GM10847 (cell line): Measurements from ENCODE around the gene HEATR5A.

Source experiments
- POLR2A ChIP-seq: IDR thresholded peaks from 2 replicates; pipeline ENCODE4 v1.6.1; 2011; ENCODE audit not compliant: insufficient read length; ENCODE audit errors: extremely low read depth

Gene HEATR5A

DNA sequence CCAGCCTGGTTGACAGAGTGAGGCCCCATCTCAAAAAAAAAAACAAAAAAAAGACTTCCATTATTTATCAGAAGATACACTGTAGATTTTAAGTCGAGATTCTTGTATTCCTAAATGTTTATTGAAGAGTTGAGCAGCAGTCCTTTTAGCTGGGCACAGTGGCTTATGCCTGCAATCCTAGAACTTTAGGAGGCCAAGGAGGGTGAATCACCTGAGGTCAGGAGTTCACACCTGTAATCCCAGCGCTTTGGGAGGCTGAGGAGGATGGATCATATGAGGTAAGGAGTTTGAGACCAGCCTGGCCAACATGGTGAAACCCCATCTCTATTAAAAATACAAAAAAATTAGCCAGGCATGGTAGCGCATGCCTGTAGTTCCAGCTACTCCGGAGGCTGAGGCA is 57.6 kb downstream of the HEATR5A start:
- no peak for TF ChIP-seq POLR2A

DNA sequence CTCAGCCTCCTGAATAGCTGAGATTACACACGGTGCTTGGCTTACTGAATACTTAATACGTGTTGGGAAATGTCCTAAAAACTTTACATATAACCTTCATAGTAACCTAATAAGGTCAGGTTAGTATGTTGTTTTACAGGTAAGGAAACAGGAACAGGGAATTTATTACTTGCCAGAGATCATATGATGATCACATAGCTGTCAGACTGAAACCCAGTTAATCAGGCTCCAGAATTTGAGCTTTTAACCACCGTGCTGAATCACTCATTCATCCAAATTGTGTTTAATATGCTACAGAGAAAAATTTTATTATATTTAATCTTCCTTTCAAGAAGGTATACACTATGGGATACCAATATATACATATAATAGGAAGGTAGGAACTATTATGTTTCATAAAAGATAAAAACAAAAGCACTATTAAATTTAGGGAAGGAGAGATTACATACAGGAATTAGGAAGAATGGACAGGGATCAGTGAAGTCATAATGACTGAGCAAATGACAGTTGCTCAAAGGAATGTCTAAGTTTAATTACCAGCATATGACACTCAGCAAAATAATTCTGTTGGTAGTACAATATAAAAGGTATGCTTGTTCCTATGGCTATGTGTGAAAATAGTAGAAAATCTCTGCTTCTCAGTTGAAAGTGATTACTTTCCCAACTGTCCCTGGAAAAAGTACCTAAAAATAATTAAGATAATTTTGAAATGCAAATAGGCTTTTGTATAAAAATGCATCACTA is 59.3 kb downstream of the HEATR5A start:
- no peak for TF ChIP-seq POLR2A

DNA sequence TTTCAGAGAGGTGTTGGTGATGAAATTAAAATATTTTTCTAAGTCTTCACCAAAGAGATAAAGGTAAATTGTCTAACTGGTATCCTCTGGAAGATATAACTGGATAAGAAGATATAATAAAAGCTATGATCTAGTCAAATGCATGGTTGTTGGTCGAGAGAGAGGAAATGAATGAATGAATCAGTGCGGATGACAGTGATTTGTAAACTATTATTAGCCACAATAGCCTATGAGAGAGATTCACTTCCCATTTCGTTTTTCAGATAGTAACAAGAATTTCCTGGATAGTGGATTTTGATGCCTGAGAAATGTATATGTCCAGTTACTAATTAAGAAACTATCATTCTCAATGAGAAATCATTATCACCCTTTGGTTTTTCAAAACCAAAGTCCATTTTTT is 63.1 kb downstream of the HEATR5A start:
- TF ChIP-seq POLR2A, result no peak

DNA sequence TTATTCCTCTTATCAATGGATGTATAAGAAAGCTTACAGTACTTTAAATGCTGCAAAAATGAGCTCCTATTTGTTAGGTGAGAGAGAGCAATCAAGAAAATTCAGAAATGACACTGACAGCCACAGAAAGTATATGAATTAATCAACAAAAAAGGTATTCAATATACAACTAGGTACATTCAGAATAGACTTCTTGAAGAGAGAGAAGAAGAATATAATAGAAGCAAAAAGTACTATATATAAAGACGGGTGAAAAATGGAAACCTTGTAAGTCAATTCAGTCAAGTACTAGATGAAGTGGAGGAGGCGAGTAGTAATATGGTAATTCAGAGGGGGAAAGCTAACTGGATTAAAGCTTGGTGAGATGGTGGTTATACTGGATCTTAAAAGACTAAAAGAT is 74.3 kb downstream of the HEATR5A start:
- TF ChIP-seq POLR2A, result no peak

DNA sequence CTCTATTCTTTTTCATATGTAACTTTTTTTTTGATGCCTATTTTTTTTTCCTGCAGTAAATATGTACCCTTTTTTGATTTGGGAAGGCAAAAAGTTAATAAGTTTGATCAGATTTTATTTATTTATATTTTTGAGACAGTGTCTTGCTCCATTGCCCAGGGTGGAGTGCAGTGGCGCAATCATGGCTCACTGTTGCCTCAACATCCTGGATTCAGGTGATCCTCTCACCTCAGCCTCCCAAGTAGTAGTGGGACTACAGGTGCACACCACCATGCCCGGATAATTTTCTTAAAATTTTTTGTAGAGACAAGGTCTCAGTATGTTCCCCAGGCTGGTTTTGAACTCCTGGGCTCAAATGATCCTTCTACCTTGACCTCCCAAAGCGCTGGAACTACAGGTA is 79.1 kb downstream of the HEATR5A start:
- no peak for TF ChIP-seq POLR2A

DNA sequence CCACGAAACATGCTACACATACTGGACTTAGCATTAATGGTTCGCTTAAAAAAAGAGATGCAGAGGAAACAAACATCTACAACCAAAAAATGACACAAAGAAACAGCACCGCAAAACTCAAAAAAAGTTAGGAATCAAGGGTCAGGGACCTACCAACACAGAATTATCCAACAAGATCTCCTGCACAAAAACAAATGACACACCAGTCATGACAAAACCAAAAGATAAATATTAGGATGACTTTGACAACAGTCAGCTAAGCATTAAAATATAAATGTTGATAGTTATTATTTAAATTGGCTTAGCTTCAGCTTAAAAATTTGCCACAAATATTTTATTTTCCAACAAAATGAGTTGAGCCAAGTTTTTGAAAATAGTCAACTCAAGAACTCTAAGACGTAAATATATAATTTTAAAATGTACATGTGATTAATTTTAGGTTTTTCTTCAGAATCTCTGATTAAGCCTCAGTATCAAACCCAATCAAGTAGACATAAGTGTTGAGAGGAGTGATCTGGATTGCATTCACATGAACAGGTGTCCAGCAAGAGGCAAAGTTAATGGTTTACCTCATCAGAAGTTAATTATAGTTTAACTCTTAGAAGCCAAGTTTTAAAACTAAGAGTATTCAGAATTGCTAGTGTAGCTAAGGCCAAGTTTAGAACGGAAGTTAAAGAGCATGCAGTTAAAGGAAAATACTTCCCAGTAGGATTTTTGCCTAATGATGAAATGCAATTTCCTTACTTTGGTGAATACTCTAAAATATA is 79.9 kb downstream of the HEATR5A start:
- TF ChIP-seq POLR2A, result no peak

DNA sequence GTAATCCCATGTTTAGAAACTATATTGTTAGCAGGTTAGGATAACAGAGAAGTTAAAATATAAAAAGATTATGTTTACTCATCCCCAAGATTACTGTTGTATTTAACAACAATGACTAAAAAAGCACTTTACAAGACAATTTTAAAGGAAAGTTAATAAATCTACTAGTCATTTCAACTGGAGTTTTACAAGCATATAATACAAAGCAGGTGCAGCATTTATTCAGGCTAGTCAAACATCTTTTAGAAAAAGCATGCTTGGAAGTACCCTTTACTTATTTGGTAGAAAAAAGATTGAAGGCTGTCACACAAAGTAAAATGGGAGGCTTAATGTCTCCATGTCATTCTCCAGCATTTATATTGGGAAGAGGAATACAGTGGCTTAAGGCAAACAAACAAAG is 80.6 kb downstream of the HEATR5A start:
- TF ChIP-seq POLR2A, result no peak

DNA sequence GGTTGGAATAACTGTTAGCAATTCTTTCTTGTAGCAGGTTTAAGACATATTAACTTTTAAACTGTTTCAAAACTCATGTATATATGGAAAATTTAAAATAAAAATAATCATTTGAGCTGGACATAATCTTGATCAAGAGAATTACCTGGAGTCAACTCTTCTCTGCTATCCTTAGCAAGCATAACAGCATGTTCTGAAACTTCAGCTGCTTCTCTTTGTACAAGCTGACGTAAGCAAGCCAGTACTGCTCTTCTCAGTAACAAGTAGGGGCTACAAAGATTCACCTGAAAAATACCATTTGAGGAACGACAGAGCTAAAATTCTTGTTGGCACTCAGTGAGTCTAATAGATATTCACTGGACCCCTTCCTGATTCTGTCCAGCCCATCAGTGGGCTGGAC is 83.0 kb downstream of the HEATR5A start:
- TF ChIP-seq POLR2A, result no peak

DNA sequence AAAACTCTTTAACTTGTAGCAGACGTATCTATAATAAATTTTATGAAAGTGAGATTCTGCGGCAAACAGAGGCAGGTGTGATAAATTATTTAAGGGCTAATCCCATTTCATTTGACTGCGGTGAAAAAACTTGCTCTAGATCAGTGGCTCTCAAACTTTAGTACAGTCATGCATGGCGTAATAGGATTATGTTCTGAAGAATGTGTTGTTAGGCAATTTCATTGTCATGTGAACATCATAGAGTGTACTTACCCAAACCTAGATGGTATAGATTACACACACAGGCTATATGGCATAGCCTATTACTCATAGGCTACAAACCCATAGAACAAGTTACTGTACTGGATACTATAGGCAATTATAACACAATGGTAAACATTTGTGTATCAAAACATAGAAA is 83.7 kb downstream of the HEATR5A start:
- TF ChIP-seq POLR2A, result no peak

DNA sequence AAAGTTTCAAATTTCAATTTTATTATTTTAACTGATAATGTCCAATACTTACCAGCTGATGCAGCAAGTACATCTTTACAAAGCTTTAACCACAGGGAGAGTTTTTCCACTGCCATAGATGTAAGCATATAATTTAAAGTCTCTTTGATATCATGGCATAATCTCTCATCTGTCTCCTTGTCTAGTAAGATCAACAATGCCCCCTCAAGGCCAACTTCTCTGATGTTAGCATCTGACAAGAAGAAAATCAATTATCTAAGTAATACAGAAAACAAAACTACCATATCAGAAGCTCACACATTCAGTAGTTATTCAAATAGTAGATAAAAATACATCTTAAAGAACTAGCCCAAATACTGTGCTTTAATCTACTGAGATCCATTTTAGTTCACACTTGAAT is 94.2 kb downstream of the HEATR5A start:
- TF ChIP-seq POLR2A, result no peak

DNA sequence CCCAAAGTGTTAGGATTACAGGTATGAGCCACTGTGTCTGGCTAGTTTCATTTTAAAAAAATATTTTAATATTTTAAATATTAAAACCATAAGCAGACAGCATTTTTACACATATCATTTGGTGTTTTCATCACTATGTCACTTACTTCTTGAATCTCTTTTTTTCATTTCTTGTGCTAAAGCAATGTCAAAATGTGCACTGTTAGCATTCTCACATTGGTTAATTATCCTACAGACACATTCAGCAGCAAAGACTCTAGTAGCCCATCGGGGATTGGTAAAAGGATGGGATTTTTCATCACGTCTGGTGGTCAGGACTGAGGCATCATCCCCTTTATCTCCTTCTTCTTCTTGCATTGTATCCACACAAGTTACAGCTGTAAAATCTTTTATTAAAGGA is 96.9 kb downstream of the HEATR5A start:
- TF ChIP-seq POLR2A, result no peak

DNA sequence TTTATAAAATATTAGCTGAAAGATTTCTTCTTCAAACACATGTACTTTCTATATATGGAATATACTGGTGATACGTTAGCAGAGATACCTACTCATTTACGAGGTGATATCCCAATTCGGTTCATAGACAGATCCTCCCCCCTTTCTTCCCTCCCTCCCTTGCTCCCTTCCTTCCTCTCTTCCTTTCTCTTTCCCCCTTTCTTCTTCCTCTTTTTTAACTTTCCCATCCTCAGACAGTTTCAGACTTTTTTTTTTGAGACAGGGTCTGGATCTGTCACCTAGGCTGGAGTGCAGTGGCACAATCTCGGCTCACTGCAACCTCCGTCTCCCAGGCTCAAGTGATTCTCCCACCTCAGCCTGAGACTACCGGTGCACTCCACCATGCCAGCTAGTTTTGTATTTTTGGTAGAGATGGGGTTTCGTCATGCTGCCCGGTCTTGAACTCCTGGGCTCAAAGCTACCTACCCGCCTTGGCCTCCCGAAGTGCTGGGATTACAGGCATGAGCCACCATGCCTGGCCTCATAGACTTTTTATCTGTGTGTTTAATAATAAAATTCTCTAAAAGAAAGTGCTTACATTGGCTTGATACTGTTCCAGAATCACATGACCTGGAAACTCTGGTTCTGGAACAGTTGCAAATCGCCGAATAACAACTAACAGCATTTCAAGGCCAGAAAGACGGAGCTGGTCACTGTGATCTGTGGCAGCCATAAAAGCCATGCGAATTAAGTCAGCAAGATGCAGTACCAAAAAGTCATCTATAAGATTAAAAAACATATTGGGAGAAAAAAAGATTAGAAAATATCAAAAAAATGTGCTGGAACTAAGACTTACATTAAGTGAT is 99.2 kb downstream of the HEATR5A start:
- TF ChIP-seq POLR2A, result no peak

DNA sequence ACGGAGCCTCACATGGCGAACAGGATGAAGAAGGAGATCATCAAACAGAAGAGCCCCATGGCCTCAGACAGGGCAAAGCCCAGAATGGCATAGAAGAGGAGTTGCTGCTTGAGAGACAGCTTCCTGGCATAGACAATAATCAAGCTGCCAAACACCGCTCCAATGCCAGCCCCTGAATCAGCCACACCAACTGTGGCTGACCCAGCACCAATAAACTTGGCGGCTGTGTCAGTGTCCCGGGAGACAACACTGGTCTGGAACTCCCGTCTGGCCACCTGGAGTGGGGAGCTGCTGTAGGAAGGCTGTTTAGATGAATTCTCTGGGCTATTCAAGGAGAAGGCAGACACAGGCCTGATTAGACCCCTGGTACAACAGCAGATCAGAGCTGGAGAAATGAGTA is 100.1 kb downstream of the HEATR5A start:
- TF ChIP-seq POLR2A, result no peak

DNA sequence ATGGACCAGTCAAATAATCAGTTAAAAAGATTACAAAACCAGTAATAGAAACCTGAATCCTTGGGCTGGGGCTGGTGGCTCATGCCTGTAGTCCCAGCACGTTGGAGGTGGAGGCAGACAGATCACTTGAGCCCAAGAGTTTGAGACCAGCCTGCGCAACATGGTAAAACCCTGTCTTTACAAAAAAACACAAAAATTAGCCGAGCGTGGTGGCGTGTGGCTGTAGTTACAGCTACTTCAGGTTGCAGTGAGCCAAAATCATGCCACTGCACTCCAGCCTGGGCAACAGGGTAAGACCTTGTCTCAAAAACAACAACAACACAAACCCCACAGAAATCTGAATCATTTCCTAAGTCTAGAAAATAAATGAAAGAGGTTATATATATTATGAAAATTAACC is 100.6 kb downstream of the HEATR5A start:
- TF ChIP-seq POLR2A, result no peak

DNA sequence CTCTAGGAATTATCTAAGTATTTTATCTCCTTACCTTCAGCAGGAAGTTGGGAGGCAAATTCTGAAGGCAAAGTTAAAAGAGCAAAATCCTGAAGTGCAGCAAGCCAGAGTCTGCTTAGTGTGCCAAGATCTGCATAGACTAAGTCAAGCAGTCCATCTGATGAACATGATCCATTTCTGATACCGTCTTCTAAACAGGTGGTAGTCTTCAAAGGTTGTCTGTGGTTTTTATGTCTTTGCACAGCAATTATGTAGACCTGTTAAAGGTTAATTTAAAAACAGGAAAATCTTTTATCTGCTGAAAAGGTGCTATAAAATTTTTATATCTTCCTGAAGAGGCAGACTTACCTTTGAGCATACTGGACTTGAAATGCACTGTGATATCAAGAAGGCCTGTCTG is 107.4 kb downstream of the HEATR5A start:
- no peak for TF ChIP-seq POLR2A

DNA sequence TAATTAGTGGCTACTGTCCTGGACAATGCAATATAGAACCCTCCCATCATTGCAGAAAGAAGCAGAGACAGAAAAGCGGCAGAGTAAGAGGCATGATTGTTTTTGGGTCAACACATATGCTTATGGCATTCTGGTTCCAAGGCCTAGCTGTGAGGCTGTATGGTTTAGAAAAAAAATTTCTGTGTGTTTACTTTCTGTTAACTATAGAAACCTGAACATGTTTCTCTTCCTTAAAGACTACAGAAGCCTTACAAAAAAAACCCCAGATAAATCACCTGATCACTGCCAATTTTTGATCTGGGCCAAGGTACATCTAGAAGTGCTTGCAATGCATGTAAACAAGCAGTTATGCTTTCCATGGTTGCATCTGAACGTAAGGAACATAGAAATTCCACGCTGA is 112.7 kb downstream of the HEATR5A start:
- no peak for TF ChIP-seq POLR2A
